HG03575 (cell line): ENCODE results near the gene NYNRIN.

Source experiments
- ATAC-seq: cut with Tn5 transposase; IDR thresholded peaks from one replicate; pipeline ENCODE4 v1.9.1; 2021; ENCODE audit not compliant: unreplicated experiment, insufficient number of reproducible peaks, low FRiP score; ENCODE audit errors: extremely low read depth

Gene NYNRIN

DNA sequence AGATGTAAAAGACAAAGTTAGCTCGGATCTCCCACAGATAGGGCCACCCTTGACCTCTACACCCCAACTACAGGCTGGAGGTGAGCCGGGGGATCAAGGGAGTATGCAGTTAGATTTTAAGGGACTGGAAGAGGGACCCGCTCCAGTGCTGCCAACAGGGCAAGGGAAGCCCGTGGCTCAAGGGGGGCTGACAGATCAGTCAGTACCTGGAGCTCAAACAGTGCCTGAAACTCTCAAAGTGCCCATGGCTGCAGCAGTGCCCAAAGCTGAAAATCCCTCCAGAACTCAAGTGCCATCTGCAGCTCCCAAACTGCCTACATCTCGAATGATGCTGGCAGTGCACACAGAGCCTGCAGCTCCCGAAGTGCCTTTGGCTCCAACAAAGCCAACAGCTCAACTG is 10.4 kb downstream of the NYNRIN start:
- no peak for ATAC-seq

GRCh38 chr14:24409956-24410355 is 11.2 kb downstream of the NYNRIN start:
- ATAC-seq = no peak

- no peak for ATAC-seq
Observed at GRCh38 chr14:24411443-24412389, 12.9 kb downstream of the NYNRIN start.

GRCh38 chr14:24414077-24414476 is 15.3 kb downstream of the NYNRIN start:
- ATAC-seq = no peak

DNA sequence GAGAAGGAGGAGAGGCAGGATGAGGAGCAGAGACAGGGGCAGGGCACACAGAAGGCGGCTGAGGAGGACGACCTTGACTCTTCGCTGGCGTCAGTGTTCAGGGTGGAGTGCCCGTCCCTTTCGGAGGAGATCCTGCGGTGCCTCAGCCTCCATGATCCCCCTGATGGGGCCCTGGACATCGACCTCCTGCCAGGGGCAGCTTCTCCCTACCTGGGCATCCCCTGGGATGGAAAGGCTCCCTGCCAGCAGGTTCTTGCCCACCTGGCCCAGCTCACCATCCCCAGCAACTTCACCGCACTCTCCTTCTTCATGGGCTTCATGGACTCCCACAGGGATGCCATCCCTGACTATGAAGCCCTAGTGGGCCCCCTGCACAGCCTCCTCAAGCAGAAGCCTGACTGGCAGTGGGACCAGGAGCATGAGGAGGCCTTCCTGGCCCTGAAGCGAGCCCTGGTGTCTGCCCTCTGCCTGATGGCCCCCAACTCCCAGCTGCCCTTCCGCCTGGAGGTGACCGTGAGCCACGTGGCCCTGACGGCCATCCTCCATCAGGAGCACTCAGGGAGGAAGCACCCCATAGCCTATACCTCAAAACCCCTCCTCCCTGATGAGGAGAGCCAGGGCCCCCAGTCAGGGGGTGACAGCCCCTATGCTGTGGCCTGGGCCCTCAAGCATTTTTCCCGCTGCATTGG is 16.1 kb downstream of the NYNRIN start:
- no peak for ATAC-seq

- ATAC-seq = no peak
Observed at GRCh38 chr14:24415421-24416253, 16.8 kb downstream of the NYNRIN start.

DNA sequence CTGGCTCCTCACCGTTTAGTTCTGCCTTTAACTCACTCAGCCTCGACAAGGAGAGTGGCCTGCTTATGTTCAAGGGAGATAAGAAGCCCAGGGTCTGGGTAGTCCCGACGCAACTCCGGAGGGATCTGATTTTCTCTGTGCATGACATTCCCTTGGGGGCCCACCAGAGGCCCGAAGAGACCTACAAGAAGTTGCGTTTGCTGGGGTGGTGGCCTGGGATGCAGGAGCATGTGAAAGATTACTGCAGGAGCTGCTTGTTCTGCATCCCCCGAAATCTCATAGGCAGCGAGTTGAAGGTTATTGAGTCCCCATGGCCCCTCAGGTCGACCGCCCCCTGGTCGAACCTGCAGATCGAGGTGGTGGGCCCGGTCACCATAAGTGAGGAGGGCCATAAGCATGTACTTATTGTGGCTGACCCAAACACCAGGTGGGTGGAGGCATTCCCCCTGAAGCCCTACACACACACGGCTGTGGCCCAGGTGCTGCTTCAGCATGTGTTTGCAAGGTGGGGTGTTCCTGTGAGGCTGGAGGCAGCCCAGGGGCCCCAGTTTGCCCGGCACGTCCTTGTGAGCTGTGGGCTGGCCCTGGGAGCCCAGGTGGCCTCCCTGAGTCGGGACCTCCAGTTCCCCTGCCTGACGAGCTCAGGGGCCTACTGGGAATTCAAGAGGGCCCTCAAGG is 17.6 kb downstream of the NYNRIN start:
- ATAC-seq = no peak

DNA sequence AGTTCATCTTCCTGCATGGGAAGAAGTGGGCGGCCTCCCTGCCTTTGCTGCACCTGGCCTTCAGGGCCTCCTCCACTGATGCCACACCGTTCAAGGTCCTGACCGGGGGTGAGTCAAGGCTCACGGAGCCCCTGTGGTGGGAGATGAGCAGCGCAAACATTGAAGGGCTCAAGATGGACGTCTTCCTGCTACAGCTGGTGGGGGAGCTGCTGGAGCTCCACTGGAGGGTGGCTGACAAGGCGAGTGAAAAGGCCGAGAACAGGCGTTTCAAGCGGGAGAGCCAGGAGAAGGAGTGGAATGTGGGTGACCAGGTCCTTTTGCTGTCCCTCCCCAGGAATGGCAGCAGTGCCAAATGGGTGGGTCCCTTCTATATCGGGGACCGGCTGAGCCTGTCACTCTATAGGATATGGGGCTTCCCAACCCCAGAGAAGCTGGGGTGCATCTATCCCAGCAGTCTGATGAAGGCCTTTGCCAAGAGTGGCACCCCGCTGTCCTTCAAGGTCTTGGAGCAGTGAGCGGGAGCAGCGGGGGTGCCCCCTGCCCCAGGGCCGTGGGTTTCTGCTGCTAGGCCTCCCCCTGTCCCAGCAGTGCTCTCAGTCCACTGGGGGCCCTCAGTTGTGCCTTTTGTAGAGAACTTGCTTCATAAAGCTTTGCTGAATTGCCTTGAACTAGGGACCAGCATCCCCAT is 18.3 kb downstream of the NYNRIN start:
- no peak for ATAC-seq

DNA sequence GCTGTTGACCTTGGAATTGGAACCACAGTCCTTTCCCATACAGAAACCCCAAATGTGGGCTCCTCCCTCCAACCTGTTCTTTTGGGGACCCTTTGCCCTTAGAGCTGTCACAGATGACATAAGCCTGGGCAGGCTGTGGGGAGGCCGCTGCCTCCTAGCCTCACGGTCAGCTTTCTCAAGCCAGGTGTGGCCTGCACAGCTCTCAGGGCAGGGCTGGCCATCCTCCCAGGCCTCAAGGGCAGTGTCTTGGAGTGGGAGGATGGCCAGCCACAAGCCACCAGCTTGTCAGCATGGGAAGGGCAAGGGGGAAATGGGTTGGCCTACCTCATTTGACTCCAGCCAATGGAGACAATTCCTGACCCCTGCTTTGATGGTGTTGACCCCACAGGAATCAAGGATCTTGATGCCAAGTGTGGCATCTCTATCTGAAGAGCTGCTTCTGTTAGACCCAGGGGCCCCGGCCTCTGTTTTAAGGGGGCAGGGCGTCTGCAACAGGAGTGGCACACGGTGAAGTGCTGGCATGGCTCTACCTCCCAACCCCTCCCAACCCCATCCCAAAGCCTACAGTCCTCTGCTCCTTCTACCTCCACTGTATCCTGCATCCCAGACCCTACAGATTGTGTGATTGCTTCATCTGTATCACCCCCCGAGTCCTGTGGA is 19.2 kb downstream of the NYNRIN start:
- no peak for ATAC-seq

DNA sequence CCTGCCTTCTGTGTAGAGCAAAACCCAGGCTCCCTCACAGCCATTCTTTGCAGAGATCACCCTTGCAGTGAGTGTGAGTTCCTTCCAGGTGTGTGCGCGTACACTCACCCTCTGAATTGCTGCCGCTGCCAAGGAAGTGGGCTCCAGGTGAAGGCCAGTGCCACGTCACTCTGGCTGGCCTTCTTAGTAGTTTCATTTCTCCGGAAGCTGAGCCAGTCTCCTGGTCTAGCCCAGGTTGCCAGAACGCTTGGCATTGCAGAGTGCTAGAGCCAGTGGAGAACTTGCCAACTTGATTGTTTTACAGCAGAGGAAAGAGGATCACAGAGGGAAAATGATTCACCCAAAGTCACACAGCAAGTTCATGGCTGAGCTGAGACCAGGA is 19.7 kb downstream of the NYNRIN start:
- ATAC-seq = no peak

GRCh38 chr14:24422261-24422660 is 23.5 kb downstream of the NYNRIN start:
- no peak for ATAC-seq

DNA sequence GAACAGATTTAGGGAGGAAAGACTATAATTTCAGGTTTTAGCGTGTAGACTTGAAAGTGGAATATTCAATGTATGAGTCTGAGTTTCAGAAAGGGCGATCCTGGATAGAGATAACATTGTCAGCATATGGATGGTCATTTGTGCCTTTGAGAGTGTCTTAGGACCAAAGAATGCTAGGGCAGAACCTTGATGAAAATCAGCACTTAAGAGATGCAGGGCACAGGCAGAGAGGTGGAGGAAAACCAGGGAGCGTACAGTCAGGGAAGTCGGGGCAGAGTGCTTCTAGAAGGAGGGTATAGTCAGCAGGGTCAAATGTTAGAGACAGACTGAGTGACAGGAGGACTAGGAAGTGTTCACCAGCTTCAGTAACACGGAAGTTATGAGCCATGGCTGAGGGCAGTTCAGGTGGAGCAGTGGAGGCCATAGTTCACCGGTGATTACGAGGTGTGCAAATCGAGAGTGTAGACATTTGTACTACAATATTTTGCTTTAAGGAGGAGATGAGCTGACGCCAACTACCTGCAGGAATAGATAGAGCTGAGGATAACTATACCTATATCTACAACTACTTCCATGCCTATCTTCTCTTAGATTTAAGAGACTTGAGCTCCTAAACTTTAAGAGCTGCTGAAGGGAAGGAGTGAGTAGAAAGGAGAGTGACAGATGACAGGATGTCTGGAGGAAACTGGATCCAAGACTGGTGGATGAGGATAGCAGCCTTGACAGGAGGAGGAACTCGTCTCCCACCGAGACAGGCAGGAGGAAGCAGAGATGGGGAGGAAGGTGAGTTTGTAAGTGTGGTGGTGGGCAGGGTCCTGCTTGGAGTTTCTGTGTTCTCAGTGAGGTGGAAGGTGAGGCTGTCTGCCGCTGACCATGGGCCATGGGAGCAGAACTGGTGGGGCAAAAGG is 24.1 kb downstream of the NYNRIN start:
- ATAC-seq = no peak

- ATAC-seq = no peak
Observed at GRCh38 chr14:24425704-24426103, 26.9 kb downstream of the NYNRIN start.

DNA sequence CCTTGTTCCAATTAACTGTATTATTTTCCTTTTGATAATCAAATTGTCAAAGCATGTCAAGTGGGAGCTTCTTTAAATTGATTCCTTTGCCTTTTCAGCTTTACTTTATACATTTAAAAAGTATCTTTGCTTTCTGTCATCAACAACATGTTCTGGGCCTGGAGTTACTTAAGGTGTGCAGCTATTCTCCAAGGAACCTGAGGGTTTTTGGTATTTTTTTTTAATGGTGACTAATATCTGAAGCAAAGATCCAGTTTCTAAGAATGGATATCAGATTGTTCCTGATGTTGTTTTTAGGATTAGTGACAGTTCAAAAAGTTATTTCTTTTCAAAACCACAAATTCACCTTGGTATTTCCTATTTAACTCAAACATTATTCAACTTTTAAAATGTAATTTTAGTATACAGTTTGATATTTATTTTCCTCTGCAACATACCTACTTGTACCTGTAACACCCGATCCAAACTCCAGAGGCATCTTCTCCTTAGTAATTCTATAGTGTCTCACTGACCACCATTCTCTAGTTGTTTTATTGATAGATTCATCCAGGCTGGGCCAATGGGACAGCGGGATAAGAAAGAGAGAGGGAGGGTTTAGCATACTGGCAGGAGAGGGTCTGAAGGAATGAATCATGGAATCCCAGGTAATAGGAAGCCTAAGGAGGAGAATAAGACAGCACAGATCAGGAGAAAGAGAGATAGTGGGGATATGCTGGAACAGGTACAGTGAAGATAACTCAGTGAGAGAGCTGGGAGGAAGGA is 27.5 kb downstream of the NYNRIN start:
- no peak for ATAC-seq

DNA sequence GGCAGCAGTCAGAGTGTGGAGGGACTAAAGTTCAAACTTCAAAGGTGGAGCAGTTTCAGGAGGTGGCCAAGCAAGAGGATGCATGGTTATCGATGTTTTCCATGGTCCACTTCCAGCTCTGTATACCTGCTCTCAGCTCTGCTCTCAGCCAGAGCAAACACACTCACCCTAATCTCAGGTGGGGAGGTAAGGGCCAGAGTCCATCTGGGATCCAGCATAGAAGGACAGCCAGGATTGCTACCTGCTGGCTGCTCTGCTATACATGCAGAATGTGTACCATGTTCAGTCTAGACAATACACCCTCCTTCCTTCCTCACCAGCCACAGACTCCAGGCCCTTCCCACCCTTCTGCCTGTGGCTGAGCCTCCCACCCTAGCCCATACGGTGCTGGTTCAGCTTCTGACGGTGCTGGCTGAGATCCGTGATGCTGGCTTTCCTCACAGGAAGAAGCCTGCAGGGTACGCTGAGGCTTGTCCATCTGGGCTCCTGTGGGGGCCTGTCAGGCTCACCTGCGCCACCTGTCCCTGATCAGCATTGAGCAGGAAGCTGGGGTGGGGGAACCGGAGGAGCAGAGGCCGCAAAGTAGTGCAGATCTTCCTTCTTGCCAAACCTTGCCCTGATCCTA is 28.2 kb downstream of the NYNRIN start:
- no peak for ATAC-seq
